Measurements from ENCODE around the gene SERPINI1.

SERPINI1 gene

DNA sequence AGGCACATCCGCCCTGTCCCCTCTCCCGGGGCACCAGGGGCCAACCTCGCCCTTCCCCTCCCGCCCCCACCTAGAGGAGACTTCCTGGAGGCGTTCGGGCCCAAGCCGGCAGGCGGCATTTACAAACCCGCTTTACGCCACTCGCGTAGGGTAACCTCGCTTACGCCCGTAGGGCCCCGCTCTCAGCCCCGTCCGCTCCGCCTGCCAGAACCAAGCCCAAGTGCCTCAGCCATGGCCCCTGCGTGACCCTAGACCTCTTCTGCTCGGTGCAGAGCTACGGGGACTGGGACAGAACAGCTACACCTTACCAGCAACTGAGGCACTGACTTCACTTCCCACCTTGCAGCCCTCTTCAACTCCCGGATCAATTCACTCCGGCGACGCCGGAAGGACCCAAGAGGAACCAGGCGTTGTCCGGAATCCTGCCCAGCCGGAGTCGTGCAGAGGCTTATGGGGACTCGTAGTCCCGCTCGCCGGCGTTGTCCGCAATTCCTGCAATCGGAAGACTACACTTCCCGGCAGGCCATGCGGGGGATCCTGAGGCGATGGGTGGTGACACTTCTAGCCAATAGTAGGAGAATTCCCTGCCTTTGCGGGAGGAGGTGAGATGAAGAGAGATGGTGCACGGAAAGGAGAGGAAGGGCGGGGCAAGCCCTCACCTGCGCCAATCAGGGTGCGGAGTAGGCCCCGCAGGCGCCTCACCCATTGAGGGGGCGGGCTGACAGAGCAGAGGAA, 856 bp upstream of the SERPINI1 start, which contains the start of gene PDCD10:
Gene PDCD10, minus strand, starts transcription at position 395 of the 735 bp plus-strand sequence. CDS start 14,735 bp downstream, outside the sequence.
- DNase-seq (ENCODE audit: low read depth): peak; percentile 99

DNA sequence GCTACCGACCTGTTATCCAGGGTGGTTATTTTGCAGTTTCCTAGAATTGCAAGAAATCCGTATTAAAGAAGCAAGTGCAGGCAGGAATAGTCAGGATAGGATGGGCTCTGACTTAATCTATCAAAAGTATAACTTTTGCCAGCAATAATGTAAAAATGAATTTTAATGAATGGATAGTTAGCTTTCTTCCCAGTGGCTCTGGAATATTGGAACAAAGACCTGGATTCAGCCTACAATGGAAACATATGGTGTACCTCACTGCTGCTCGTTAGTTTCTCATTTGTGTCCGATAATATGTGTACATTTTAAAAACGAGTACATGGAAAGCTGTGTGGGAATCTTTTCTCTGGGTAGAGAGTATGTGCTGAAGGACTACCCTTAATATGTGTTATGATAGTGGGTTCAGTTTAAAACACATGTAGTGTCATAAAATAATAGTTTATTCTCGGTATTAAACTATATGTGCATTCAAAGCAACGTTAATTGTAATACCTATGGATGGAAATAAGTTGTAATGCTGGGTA, 805 bp downstream of the SERPINI1 start:
- no peak for DNase-seq (ENCODE audit: low read depth)

DNA sequence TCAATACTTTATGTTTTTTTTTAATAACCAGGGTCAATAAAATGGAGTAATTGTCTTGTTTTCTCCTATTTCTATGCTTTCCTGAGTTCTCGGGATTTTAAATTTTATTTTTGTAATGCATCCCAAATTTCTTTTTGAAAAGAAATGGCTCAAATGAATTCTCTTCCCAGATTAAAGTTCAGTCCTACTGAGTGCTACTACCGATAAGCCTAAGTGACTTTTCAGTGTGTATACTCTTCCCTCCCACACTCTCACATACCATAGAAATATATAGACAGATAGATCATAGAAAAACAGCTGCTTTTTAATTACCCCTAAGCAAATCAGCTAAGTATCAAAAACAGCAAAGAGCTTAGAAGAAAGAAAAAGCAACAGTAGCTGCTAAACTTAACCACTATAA, 1.5 kb downstream of the SERPINI1 start:
- no peak for DNase-seq (ENCODE audit: low read depth)

DNA sequence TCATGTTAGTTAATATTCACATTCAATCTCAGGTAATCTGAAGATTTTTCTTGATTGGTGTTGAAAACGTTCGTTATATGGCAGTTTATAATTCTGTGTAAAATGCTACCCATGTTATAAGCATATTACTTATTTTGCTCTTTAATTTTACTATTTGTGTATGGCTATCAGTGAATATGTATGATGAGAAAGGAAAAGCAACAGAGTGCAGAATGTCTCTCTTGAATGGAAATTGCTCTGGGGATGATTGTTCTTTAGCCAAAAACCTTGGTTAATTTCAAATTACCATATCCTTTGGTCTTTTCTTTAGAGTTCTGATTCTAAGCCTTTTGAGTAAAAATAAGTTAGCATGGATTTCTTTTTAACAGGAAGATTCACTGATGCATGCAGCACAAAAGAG, 2.5 kb downstream of the SERPINI1 start:
- DNase-seq (ENCODE audit: low read depth): no peak

DNA sequence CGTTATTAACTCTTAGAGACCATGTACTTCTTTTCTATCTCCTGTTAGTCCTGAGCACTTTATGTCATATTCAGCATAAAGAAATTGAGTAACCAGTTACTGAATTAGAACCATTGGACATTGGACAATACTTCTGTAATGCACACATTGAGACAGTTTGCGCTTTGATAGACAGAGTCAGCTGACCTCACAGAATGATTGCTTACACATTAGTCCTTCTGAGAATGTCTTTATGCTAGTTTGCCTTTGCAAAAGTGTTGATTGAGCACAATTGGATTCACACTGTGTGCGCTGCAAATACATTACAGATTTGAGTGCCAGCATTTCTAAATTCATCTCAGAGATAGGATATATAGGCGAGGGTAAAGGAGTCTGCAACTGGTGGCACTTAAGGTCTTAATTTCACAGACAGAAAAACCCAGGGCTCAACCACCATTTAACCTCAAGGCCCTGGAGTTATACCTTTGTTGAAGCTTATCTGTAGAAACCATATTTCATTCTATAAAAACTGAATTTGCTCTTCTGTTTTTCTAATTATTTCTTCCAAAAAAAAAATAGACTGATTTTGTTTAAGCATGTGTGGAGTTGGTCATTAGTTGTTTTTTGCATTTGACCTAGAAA, 3.8 kb downstream of the SERPINI1 start:
- DNase-seq (ENCODE audit: low read depth): no peak

DNA sequence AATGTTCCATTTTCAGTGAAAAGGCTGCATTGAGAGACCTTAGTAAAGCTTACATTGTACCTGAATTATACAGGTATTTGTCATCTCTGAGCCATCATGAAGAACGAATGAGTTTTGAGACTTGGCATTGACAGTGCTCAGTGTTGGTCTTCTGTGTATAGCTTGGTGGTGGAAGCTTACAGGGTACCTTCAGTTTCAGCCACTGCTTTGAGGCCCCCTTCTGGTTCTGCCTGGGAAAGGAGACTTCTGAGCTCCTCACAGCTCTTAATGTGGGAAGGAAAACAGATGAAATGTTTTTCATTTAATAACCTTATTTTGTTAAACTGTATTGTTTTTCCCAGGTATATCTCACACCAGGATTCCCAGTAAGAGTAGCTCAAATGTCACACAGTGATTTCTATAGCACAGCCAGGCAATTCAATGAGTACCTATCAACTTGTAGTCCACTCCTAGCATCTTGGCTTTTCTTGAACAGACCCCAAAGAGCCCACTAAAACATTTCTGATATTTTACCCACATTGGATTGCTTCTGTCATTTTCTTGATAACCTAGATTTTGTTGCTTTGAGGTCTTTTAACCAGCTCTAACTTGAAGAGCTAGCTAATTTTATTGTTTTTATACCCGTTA, 5.6 kb downstream of the SERPINI1 start:
- peak; percentile 48 for DNase-seq (ENCODE audit: low read depth)

DNA sequence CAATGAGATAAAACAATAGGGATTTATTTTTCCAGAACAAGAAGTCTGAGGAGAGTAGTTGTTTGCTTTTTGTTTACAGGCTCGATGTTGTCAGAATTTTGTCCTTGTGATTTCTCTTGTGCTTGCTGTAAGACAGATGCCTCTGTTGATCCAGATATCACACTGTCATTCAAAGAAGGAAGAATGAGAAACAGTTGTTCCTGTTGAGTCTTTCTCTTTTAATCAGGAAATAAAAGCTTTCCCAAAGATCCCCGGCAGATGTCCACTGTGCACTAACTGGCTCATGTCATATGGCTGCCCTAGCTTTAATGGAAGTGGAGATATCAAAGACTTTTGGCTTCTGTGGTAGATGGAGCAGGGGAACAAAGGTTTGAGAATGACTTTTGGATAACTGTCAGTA, 6.8 kb downstream of the SERPINI1 start:
- no peak for DNase-seq (ENCODE audit: low read depth)

DNA sequence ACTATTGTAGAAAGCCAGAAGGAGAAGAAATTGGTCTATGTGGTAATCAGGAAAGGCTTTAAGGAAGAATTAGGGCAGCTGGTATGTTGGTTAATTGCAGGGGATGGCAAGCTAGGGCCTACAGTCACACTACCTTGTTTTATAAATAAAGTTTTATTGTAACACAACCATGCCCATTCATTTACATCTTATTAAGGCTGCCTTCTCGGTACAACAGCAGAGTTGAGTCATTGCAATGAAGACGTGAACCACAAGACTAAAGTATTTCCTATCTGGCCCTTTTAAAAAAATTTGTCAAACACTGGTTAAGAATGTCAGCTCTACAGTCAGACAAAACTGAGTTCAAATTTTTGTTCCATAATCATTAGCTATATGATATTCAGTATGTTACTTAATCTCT, 8.3 kb downstream of the SERPINI1 start:
- peak; percentile 4 for DNase-seq (ENCODE audit: low read depth)

DNA sequence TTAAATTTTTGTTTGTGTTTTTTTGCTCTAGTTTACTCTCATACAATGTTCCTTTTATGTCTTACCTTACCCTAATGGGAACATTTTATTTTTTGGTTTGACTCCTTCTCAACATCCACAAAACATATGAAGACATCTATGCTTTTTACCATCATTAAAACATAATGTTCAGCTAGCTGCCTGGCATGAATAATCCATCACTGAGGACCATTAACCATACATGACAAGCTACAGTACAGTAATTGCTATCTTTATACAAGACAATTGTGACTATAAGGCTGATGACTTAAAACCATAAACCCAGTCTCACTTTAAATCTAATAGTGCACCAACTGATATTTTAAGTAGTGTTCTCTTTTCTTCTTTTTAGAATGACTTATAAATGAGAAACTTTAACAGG, 13.7 kb downstream of the SERPINI1 start:
- no peak for DNase-seq (ENCODE audit: low read depth)

DNA sequence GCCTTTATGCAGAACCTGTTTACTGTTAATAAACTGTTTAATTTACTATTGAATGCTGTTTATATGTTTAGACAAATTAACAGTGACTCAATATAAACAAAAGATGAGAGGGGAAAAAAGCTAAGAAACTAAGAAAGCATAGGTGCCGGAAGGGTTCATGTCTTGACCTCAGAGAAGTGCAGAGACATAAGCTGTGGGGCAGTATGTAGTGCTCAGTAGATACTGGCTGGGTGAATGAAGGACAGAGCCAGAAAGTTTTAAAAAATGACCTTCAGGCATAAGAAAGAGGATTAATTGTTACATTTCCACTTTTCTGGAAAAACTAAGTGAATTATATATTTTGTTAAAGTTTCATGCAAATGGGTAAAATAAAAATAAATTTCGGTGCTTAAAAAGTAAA, 14.2 kb downstream of the SERPINI1 start:
- DNase-seq (ENCODE audit: low read depth): no peak

DNA sequence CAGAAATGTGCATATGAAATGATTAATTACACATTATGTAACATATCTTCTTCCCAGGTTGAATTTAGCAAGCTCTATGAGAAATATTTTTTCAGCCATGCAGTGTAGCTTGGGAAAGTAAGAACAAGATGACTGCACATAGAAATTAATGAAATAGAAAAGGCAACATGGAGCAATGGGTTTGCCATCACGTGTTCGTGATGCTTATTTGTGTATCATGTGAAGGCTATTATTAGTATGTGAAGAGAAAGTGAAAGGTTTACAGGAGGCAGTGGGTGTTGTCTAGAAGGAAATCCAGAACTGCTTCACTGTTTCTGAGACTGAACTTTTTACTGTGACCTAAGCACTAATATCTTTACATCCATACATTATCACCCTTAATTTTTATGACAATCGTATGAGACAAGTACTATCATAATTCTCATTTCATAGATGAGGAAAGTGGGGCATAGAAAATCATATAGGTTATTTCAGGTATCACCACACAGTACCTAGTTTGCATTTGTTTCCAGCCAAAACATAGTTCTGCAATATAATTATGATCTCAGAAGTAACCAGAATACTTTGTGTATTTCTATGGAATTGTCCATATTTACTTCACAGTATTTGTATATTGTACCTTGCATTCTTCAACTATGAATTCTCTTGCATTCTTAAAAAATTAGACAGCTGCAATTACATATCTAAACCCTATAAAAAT, 14.9 kb downstream of the SERPINI1 start:
- peak; percentile 3 for DNase-seq (ENCODE audit: low read depth)

DNA sequence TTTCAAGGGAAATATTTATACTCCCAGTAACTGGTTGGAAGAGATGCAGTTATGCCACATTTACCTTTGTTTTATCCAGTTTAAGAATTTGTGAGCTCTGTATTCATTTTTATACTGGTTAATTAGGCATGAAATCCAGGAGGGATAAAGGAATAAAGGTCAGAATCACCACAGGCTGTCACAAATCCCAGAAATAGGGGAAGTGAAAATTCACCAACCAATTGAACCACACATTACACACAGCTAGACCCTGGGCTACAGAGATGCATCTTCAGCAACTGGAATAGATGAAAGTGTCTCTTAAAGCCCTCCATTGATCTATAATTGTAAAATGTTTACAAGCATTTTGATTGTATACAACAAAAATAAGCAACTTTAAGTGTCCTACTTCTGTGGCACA, 18.5 kb downstream of the SERPINI1 start:
- DNase-seq (ENCODE audit: low read depth): no peak

DNA sequence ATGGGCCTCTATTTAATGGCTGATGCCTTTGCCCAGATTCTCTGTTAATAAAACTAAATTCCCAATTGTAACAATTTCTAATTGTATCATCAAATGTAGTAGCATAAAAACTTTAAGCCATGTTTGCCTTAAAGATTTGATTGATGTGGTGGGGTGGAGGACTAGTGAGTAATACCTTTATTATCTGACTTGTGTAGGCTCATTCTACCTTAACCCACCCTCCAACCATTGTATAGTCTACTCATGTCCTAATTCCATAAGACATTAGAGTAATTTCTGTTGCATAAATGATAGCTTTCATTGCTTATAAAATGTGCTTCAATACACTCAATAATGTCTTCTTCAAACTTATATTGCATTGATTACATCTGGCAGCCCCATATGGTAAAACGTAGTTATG, 25.8 kb downstream of the SERPINI1 start:
- DNase-seq (ENCODE audit: low read depth): no peak

DNA sequence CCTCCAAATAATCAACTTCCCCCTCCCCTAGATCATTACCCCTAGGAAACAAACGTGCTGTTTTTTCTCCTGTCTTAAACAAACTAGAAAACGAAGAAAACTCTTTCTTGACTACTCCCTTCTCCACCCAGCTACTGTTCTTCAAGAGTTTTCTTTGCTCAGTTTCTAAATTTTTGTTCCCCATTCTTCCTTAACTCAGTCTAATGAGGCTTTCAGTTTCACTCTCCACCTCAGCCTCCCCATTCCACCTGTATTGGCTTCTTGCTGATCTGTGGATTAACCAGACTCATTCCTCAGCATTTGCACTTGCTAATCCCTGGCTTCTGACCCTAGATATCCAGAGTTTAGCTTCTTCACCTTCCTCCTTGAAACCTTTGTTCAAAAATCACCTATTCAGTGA, 26.8 kb downstream of the SERPINI1 start:
- DNase-seq (ENCODE audit: low read depth): no peak

DNA sequence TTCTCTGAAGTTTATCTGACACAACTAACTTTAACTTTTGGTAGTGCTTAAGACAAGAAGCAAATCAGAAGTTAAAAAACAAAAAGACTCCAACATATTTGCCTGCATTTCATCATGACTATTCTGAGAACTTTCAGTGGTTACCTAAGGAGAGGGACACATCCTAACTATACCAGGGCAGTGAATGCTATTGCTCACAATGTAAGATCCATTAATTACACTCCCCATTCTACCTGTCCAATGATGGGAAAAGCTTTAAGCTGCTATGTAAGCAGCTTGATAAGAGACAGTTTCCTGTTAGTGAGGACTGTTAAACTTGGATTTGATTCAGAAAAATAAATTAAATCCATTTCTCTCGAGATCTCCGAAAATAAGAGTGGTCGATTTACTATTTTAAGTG, 37.5 kb downstream of the SERPINI1 start:
- no peak for DNase-seq (ENCODE audit: low read depth)

DNA sequence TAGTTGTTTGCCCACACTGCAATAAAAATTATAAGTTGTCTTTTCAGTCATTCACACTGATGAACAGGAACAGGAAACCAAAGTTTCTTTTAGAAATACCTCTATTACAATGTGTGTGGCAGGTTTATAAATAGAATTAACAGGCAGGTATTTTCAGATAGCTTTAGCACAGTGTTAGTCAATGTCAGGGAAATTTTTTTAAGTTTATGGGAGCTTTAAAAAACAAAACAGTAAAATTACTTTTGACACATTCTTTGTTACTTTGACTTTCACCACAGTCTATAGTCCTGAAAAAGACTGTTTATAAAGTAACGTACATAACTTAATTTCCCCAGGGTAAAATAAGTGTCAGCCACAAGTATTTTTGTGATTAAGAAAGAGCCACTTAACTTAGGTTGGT, 38.1 kb downstream of the SERPINI1 start:
- no peak for DNase-seq (ENCODE audit: low read depth)

DNA sequence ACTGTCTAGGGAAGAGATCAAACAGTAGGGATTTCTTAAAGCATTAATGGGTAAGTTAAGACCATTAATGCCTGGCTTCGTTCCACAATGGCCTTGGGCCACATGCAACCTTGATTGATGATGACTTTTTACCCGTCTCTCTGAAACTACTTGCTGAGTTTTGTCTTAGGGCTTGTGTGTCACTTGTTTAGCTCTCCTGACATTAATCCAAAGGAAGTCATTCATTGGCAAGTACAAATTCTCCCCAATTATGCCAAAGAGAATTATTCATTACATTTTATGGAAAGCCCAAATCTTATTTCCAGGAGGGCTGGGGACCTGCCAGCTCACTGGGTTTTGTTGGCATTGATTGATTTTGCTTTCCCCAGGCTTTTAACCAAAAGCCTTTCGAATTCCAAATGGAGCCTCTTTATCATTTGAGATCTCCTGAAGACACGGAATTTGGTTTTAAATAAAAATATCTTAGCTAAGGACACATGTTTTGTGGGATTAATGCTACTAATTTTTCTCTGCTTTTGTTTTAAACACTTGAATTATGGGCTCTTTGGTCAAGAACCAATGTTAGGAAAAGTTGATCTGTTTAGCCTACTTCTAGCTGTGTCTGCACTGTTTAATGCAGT, 40.7 kb downstream of the SERPINI1 start:
- DNase-seq (ENCODE audit: low read depth): no peak

DNA sequence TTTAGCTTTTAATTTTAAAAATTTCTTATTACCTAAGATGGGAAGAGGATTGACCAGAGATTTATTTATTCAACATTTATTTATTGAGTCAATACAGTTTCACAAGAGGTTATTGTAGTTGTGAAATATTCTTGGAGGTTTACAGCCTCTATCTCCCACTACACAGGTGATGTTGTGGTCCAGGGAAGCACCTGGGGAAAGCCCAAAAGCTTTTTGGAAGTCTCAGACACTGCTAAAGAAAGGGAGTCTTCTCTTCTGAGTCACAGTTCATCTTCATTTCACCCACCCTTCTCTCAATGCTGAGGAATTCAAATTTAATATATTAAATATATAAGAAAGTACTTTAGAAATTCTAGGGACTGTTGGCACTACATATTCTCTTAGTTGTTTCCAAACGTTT, 41.8 kb downstream of the SERPINI1 start:
- DNase-seq (ENCODE audit: low read depth): no peak

DNA sequence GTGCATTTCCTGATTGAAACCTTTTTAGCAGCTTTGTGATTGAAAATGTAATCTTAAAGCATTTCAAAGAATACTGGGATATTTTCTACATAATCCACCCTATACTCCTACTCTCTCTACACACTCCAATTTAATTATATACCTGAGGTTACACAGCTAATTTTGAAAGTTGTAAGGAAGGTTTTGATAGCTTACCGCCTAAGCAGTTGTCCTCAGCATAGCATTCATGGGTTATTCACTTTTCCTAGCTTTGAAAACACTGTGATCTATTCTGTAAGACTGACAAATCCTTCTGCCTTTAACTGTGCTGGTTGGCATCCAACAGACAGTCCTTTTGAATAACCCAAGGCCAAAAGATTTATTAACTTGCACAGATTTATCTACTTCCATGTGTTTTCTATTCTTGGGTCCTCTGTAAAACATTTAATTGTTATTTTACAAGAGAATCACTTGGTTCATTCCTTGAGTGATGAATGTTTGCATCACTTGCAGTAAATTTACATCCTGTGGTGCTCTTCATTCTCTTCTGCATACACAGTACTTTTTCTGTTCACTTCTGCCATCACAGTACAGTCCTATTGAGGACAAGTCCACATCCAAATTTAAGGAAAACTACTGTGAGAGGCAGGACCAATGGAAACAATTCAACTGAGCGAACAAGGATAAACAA, 44.8 kb downstream of the SERPINI1 start:
- DNase-seq (ENCODE audit: low read depth): no peak

DNA sequence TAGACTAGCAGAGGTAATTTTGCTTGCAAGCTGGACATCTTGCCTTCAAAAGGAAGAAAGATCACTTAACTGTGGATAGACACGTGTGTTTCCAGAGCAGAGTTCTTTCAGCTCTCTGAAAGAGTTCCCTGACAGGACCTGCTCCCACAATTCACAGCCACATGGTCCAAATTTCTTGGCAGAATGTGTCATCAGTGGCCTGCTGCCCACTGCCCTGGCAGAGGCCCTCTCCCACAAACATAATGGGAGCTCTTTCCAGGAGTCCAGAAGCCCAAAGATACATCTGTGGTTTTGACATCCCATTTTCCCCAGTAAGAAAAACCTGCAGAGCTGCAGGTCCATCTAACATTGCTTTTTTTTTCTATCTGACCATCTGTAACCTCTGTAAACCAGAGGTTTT, 48.3 kb downstream of the SERPINI1 start:
- DNase-seq (ENCODE audit: low read depth): no peak

DNA sequence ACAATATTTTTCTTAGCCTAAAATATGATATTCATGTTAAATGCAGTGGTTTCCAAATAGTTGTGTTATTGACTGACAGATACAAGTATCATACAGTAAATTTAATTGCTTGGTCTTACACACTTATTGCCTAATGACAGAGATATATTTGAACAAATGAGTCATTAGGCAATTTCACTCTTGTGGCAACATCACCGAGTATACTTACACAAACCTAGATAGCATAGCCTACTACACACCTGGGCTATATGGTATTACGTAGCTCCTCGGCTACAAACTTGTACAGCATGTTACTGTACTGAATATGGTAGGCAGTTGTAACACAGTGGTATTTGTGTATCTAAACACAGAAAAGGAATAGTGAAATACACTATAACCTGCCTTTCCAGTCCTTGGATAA, 50.3 kb downstream of the SERPINI1 start:
- DNase-seq (ENCODE audit: low read depth): no peak

DNA sequence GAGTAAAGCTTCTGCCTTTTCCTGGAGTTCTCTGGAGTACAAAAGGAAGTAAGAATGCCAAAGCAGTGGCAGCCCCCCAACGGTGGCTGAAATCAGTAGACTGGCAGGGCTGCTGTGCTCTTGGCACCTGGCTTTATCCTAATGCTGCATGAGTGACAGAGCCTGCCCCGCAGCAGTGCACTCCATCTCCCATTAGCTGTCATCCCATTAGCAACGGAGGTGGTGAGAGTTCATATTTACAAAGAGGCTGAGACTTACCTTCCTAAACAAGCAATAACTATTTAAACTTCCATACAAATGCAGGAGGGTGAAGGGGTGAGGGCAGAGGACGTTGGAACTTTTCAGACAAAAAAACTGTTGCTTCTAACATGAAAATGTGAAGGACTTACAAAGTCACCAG, 51.9 kb downstream of the SERPINI1 start:
- DNase-seq (ENCODE audit: low read depth): no peak

Measured in amniotic epithelial cell (primary cell).